Measurements from ENCODE around the gene FOXG1.

GRCh38 chr14:28777471-28778137 is 11.0 kb downstream of the FOXG1 start:
- TF ChIP-seq EZH2 (IDR thresholded peaks at IDR 0.05; ENCODE audit: borderline replicate concordance, insufficient read depth, low read depth, low read length, poor library complexity, severe bottlenecking): no peak
- TF ChIP-seq CTCF (IDR thresholded peaks at IDR 0.05): no peak
